Ovary (tissue), 3 donors: Measurements from ENCODE around the gene RNASEH2A.

ENCODE experiments used
- CTCF ChIP-seq, 3 donors: fragments of 450-650 bp in 2 of 3; fragments of 200-600 bp in 1 of 3; IDR thresholded peaks; one replicate each; pipeline versions ENCODE4 v1.5.1 to v1.8.0; 2016 to 2022; ENCODE audit warnings: antibody characterized with exemption in 3 of 3, mild to moderate bottlenecking in 1 of 3
- EP300 ChIP-seq: sonication (generic); formaldehyde crosslinking; IDR thresholded peaks from one replicate; pipeline ENCODE4 v1.6.1; 2017; ENCODE audit warnings: antibody characterized with exemption
- donor health status: DM: no; HTN: no; CAD: no.

DNA sequence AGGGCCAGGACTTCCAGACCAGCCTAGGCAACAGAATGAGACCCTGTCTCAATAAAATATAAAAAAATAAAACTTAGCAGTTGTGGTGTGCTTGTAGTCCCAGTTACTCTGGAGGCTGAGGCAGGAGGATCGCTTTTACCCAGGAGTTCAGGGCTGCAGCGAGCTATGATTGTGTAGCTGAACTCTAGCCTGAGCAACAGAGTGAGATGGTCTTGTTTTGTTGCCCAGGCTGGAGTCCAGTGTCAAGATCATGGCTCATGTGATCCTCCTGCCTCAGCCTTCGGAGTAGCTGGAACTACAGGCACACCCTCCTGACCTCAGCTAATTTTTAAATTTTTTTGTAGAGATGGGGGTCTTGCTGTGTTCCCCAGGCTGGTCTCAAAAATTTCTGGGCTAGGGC is 19.4 kb upstream of the RNASEH2A start:
- TF ChIP-seq EP300: no peak
- no peak for TF ChIP-seq CTCF (IDR thresholded peaks at IDR 0.05)
